Measurements from ENCODE around the gene CRIP1. TPM values are rescaled to one million over a fixed set of nuclear protein-coding genes. Genes with fewer than 3 reads are reported as not detected.

CRIP1 gene
- total and polyA plus RNA-seq, 10 of the 15 experiments (the other 5 are each of a cell fraction or from before 2014, with no cell fraction given), result 66.8 to 259 (median 154) TPM

DNA sequence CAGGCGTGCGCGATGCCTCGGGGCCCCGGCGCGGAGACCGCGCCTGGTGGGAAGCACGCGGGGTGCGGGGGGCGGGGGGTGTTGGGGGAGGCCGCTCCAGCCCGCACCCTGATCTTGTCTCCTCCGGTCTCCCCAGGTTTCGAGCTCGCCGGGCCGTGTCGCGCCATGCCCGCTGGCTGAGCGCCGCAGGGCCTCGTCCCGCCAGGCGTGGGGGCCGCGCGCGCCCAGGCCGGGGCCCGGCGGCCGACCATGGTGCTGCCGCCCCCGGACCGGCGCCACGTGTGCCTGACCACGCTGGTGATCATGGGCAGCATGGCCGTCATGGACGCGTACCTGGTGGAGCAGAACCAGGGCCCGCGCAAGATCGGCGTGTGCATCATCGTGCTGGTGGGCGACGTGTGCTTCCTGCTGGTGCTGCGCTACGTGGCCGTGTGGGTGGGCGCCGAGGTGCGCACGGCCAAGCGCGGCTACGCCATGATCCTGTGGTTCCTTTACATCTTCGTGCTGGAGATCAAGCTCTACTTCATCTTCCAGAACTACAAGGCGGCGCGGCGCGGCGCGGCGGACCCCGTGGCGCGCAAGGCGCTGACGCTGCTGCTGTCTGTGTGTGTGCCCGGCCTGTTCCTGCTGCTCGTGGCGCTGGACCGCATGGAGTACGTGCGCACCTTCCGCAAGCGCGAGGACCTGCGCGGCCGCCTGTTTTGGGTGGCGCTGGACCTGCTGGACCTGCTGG is 42.1 kb downstream of the CRIP1 start:
- CTCF ChIA-PET, result interaction anchor here (0.7 to 1.9 kb wide), 9 partner anchors 12 to 944 kb away, joined by 3 to 18 read pairs (median 4); no protein-coding TSS in a partner anchor
- peaks cover 5 to 7% of the 10 kb centered on the region in 2 experiments; a peak in 3 of 4 replicates for H3K27me3 ChIP-seq (replicated peaks in 1 of 2; ENCODE audit: control insufficient read depth in 2 of 2, insufficient read depth in 2 of 2, low read length in 1 of 2)
- SMC1A ChIA-PET (ENCODE audit: uncharacterized antibody, unreplicated experiment), result interaction anchor here (1.0 to 1.8 kb wide), 2 partner anchors 43 to 157 kb away, joined by 3 to 11 read pairs; no protein-coding TSS in a partner anchor
- ATAC-seq, result no peak; the same call in 2 of the 3 replicates
- in situ Hi-C loops (cut with MboI) (no loop called here), intact Hi-C loops (cut with micrococcal nuclease; ENCODE audit: unreplicated experiment) (loop anchor here (5.0 kb wide), 2 partner anchors 36 to 326 kb away; partner anchors contain the start of gene TEDC1)
- POLR2A ChIA-PET, result interaction anchor here (0.6 kb wide), 1 partner anchor 303 kb away, joined by 7 read pairs; no protein-coding TSS in a partner anchor
- BruUV-seq (replicated peaks), result no TSS peak
- H3K9ac ChIP-seq (ENCODE audit: control insufficient read depth, insufficient read depth, low read length), result no peak overlapping the region; the same call in 1 of the 2 replicates
- no peak for DNase-seq (ENCODE audit: low read depth, low spot score)
- peak overlapping the region; percentile 32; the same call in 1 of the 2 replicates for H3K4me3 ChIP-seq
- TF ChIP-seq CHD4 (IDR thresholded peaks at IDR 0.05), result no peak
- no peak for TF ChIP-seq HCFC1 (IDR thresholded peaks at IDR 0.05; ENCODE audit: low read length)
- TF ChIP-seq NRF1 (conservative IDR thresholded peaks at IDR 0.05; ENCODE audit: low read depth, low read length), result no peak
- no peak for TF ChIP-seq YY1 (IDR thresholded peaks at IDR 0.05; ENCODE audit: low read depth, low read length)
- TF ChIP-seq CBX5 (IDR thresholded peaks at IDR 0.05; ENCODE audit: low read depth), result no peak
- no peak for TF ChIP-seq ELK1 (IDR thresholded peaks at IDR 0.05; ENCODE audit: low read depth, low read length)
- TF ChIP-seq PAX5 (IDR thresholded peaks at IDR 0.05; ENCODE audit: borderline replicate concordance, low read depth, low read length), result peak; percentile 44; the same call in 1 of the 2 replicates
- RAD21 ChIA-PET (ENCODE audit: unreplicated experiment), result interaction anchor here (0.5 to 1.6 kb wide), 7 partner anchors 39 to 199 kb away, joined by 3 to 10 read pairs (median 4); no protein-coding TSS in a partner anchor
- no peak overlapping the region for H3K27ac ChIP-seq (ENCODE audit: control insufficient read depth, insufficient read depth)
- no peaks in the 10 kb centered on the region for H3K9me3 ChIP-seq (replicated peaks; ENCODE audit: control insufficient read depth, insufficient read depth, low read length)
- no peaks in the 10 kb centered on the region for H4K20me1 ChIP-seq (ENCODE audit: control insufficient read depth, insufficient read depth)
- H3K79me2 ChIP-seq (ENCODE audit: control insufficient read depth, insufficient read depth, low read length), result no peaks in the 10 kb centered on the region
- peak; percentile 35 for FAIRE-seq
- H3K4me1 ChIP-seq (ENCODE audit: control insufficient read depth, insufficient read depth, low read length), result peaks cover 4% of the 10 kb centered on the region
- peak overlapping the region; percentile 57 for H3K4me2 ChIP-seq (ENCODE audit: control insufficient read depth, insufficient read depth)
- H2AFZ ChIP-seq (ENCODE audit: control insufficient read depth, low read depth, low read length), result peak overlapping the region; percentile 92
- H3K36me3 ChIP-seq (ENCODE audit: control insufficient read depth in 2 of 2, insufficient read depth in 2 of 2, low read length in 1 of 2), result no peaks in the 10 kb centered on the region
- WGBS (ENCODE audit: insufficient coverage, insufficient replicate concordance, low lambda C conversion rate, missing lambda C conversion rate), result 25% methylated on average over 49 of the region's 89 CpGs

Measured in GM12878 (cell line).